GM23248 (cell line): ENCODE results near the gene PLCH1. TPM values are rescaled to one million over a fixed set of nuclear protein-coding genes. Genes with fewer than 3 reads are reported as not detected.

Source experiments
- DNase-seq: peaks from one replicate; pipeline ENCODE4 v3.0.0-alpha.2; 2015
- H2AFZ ChIP-seq: fragments of 200-600 bp; sonication (generic); 2 replicates; pipeline ENCODE4 v1.6.1; 2016; ENCODE audit warnings: antibody characterized with exemption
- H3F3A ChIP-seq: fragments of 200-600 bp; sonication (generic); 2 replicates; pipeline ENCODE4 v1.6.1; 2016; ENCODE audit warnings: mild to moderate bottlenecking, antibody characterized with exemption, mixed run types; ENCODE audit not compliant: insufficient read depth
- H3K27ac ChIP-seq: fragments of 200-600 bp; sonication (generic); 2 replicates; pipeline ENCODE4 v1.5.1; 2016; ENCODE audit warnings: mild to moderate bottlenecking
- H3K27me3 ChIP-seq: fragments of 200-600 bp; sonication (generic); replicated peaks from 2 replicates; pipeline ENCODE4 v1.6.1; 2016; ENCODE audit warnings: mild to moderate bottlenecking; ENCODE audit not compliant: insufficient read depth
- H3K36me3 ChIP-seq: fragments of 200-600 bp; sonication (generic); 2 replicates; pipeline ENCODE4 v1.6.1; 2016; ENCODE audit warnings: low read depth, mild to moderate bottlenecking
- H3K4me1 ChIP-seq: fragments of 200-600 bp; sonication (generic); 2 replicates; pipeline ENCODE4 v1.6.1; 2016; ENCODE audit warnings: mild to moderate bottlenecking; ENCODE audit not compliant: insufficient read depth
- H3K4me2 ChIP-seq: fragments of 200-600 bp; sonication (generic); one replicate; pipeline ENCODE4 v1.6.1; 2016; ENCODE audit warnings: mild to moderate bottlenecking; ENCODE audit not compliant: unreplicated experiment
- H3K4me3 ChIP-seq: fragments of 200-600 bp; sonication (generic); 2 replicates; pipeline ENCODE4 v1.5.1; 2016; ENCODE audit warnings: mild to moderate bottlenecking
- H3K79me2 ChIP-seq: fragments of 200-600 bp; sonication (generic); 2 replicates; pipeline ENCODE4 v1.6.1; 2016; ENCODE audit warnings: mild to moderate bottlenecking; ENCODE audit not compliant: insufficient read depth
- H3K9ac ChIP-seq: fragments of 200-600 bp; sonication (generic); 2 replicates; pipeline ENCODE4 v1.6.1; 2016; ENCODE audit warnings: mild to moderate bottlenecking
- H3K9me2 ChIP-seq: fragments of 200-600 bp; sonication (generic); 2 replicates; pipeline ENCODE4 v1.6.1; 2016; ENCODE audit warnings: mixed run types, mild to moderate bottlenecking, moderate library complexity; ENCODE audit not compliant: insufficient read depth
- H3K9me3 ChIP-seq: fragments of 200-600 bp; sonication (generic); one replicate; pipeline ENCODE4 v1.6.1; 2017; ENCODE audit warnings: low read depth
- H4K20me1 ChIP-seq: fragments of 200-600 bp; sonication (generic); 2 replicates; pipeline ENCODE4 v1.6.0; 2016; ENCODE audit not compliant: insufficient read depth
- EZH2 ChIP-seq: fragments of 200-600 bp; sonication (generic); IDR thresholded peaks from 2 replicates; pipeline ENCODE4 v1.6.1; 2018; ENCODE audit warnings: antibody characterized with exemption, mild to moderate bottlenecking; ENCODE audit not compliant: insufficient read depth, poor library complexity, severe bottlenecking
- EZH2phosphoT487 ChIP-seq: fragments of 200-600 bp; sonication (generic); IDR thresholded peaks from 2 replicates; pipeline ENCODE4 v1.6.1; 2018; ENCODE audit warnings: antibody characterized with exemption, moderate library complexity, mild to moderate bottlenecking, low read depth; ENCODE audit not compliant: insufficient read depth
- WGBS, 2 experiments: methylation state at CpG; one replicate each; pipeline ENCODE4 v1.1.6; 2015 to 2017; ENCODE audit warnings: low lambda C conversion rate in 2 of 2, low coverage in 1 of 2; ENCODE audit errors: missing lambda C conversion rate in 2 of 2; 5-methylcytosine and 5-hydroxymethylcytosine counted together
- in situ Hi-C: fragments of 300-500 bp; cut with MboI; formaldehyde crosslinking; loops from 2 replicates; pipeline ENCODE4 v1.15.0; 2020
- polyA plus RNA-seq: library from polyadenylated mRNA; unstranded; fragments of >200 nt; fragmentation: Nextera tagmentation; extraction: Ambion mirVana; gene quantifications from 2 replicates; pipeline ENCODE4 v1.2.1, GENCODE V29; 2016
- total RNA-seq: library from RNA; depleted of rRNA; stranded (reverse); fragments of >200 nt; shearing (Covaris generic); gene quantifications from 2 replicates; pipeline ENCODE4 v1.2.3, GENCODE V29; 2014

The PLCH1 gene
- total and polyA plus RNA-seq, 2 experiments from 2014 or later: not detected

DNA sequence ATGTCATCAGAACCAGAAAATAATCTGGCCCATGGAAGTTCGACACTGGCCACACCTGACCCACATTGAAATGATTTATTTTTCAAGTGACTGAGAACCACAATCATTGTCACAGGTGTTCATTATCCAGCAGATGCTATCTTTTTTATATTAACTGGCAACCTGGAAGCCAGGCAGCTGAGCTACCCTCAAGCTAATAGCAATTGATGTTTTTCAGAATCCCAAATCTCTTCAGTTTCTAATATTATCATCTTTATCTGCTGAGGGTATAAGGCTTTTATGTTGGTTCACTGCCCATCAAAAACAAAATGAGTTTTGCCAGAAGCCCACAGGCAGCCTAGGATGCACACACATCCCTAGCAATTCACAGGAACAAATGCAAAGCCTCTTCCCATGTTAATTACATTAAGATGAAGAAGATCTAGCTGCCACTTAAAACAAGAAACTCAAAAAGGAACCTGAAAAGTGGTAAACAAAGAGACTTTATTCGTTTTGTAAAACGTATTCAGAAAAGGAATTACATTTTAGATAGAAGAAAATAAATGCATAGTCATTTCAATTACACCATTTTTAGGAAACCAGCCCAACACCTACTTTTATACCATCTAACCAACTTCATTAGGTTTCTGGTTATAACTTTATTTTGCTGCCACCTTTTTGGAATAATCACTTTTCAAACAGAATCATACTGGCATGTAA is 410.5 kb downstream of the PLCH1 start:
- Histone ChIP-seq H3K9ac (no peak overlapping the region), H3K9me3 (no peaks in the 10 kb centered on the region), H3K4me2 (no peak overlapping the region), H3K79me2 (no peaks in the 10 kb centered on the region), H3K36me3 (no peaks in the 10 kb centered on the region), H3K9me2 (no peaks in the 10 kb centered on the region), H3K27me3 (no peaks in the 10 kb centered on the region), H4K20me1 (no peaks in the 10 kb centered on the region), H3F3A (no peaks in the 10 kb centered on the region), H3K27ac (no peak overlapping the region), H3K4me1 (no peaks in the 10 kb centered on the region), H3K4me3 (no peak overlapping the region), H2AFZ (no peak overlapping the region)
- WGBS, 2 experiments: 39 to 48% methylated on average over 3 of the region's 3 CpGs
- no peak for DNase-seq
- in situ Hi-C loops: no loop called here
- TF ChIP-seq EZH2phosphoT487 (no peak), EZH2 (no peak)

DNA sequence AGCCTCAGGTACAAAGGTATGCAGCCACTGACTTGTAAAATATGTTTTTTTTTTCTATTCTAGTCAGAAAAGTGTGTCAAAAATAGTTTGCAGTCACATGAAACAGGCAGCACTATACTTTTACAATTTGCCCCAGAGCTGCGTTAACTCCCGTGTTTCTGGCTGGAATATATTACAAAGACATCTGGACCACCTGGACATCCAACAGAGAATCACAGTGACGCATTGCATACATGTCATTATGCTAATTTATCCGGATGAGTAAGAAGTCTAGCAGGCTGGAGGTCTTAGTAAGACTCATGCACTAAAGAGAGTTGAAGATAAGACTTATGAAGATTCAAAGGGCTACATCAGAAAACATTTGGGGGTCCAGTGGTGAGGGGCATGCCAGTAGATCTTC is 412.2 kb downstream of the PLCH1 start:
- H3K79me2 ChIP-seq: no peaks in the 10 kb centered on the region
- no peak overlapping the region for H3K9ac ChIP-seq
- no peak for DNase-seq
- no peaks in the 10 kb centered on the region for H3K9me3 ChIP-seq
- H4K20me1 ChIP-seq: no peaks in the 10 kb centered on the region
- H3K27me3 ChIP-seq: no peaks in the 10 kb centered on the region
- no peak overlapping the region for H3K4me2 ChIP-seq
- in situ Hi-C loops: no loop called here
- no peaks in the 10 kb centered on the region for H3K4me1 ChIP-seq
- H3F3A ChIP-seq: no peaks in the 10 kb centered on the region
- TF ChIP-seq EZH2phosphoT487 (no peak), EZH2 (no peak)
- H3K27ac ChIP-seq: no peak overlapping the region
- H3K36me3 ChIP-seq: no peaks in the 10 kb centered on the region
- WGBS, 2 experiments: 88 to 89% methylated on average over 4 of the region's 4 CpGs
- H3K4me3 ChIP-seq: no peak overlapping the region
- no peaks in the 10 kb centered on the region for H3K9me2 ChIP-seq
- H2AFZ ChIP-seq: no peak overlapping the region

DNA sequence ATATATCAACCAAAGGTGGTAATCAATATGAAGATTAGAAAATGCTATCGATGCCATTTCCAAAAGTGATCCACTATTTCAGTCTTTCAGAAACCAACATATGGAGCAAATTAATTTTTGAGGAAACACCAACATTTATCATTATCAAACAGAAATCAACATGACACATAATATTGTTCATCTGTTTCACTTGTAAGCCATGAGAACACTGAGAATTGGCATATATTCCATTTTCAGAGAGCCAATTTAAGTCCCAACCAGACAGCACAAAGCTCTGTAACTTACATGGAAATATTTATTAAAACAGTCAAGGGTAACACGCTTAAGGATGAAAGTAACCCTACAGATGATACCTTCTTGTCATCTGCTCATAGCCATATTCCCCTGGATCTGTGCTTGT is 413.8 kb downstream of the PLCH1 start:
- Histone ChIP-seq H3K9me3 (no peaks in the 10 kb centered on the region), H3K27ac (no peak overlapping the region), H3K4me1 (no peaks in the 10 kb centered on the region), H3K4me2 (no peak overlapping the region), H3K4me3 (no peak overlapping the region), H2AFZ (no peak overlapping the region), H3K9ac (no peak overlapping the region), H3K27me3 (no peaks in the 10 kb centered on the region), H3K36me3 (no peaks in the 10 kb centered on the region), H3F3A (no peaks in the 10 kb centered on the region), H3K9me2 (no peaks in the 10 kb centered on the region), H3K79me2 (no peaks in the 10 kb centered on the region), H4K20me1 (no peaks in the 10 kb centered on the region)
- in situ Hi-C loops: no loop called here
- TF ChIP-seq EZH2phosphoT487: no peak
- no peak for TF ChIP-seq EZH2
- 31 to 32% methylated on average over 2 of the region's 2 CpGs for WGBS, 2 experiments
- DNase-seq: no peak

DNA sequence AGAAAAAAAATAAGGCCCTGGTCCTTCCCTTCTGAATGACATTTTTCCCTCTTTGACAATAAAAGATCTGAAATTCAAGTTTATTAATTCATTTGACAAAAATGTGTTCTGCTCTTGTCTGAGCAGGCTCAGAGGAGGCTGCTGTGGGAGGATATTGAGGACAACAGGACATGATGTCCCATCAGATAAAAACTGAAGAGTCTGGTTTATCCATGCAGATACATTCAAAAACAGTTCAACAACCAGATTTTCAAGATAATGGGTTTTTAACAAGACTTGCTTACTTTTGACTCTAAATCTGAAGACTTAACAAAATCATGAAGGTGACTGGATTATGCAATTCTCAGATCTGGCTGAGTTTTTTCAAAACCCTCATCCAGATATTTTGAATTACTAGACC is 414.5 kb downstream of the PLCH1 start:
- DNase-seq: no peak
- no peaks in the 10 kb centered on the region for H3K9me3 ChIP-seq
- no peaks in the 10 kb centered on the region for H4K20me1 ChIP-seq
- H2AFZ ChIP-seq: no peak overlapping the region
- no peaks in the 10 kb centered on the region for H3K4me1 ChIP-seq
- no peak overlapping the region for H3K27ac ChIP-seq
- H3K36me3 ChIP-seq: no peaks in the 10 kb centered on the region
- no peaks in the 10 kb centered on the region for H3K79me2 ChIP-seq
- no peak overlapping the region for H3K9ac ChIP-seq
- H3K4me3 ChIP-seq: no peak overlapping the region
- H3K27me3 ChIP-seq: no peaks in the 10 kb centered on the region
- TF ChIP-seq EZH2: no peak
- TF ChIP-seq EZH2phosphoT487: no peak
- in situ Hi-C loops: no loop called here
- H3K4me2 ChIP-seq: no peak overlapping the region
- no peaks in the 10 kb centered on the region for H3F3A ChIP-seq
- H3K9me2 ChIP-seq: no peaks in the 10 kb centered on the region

DNA sequence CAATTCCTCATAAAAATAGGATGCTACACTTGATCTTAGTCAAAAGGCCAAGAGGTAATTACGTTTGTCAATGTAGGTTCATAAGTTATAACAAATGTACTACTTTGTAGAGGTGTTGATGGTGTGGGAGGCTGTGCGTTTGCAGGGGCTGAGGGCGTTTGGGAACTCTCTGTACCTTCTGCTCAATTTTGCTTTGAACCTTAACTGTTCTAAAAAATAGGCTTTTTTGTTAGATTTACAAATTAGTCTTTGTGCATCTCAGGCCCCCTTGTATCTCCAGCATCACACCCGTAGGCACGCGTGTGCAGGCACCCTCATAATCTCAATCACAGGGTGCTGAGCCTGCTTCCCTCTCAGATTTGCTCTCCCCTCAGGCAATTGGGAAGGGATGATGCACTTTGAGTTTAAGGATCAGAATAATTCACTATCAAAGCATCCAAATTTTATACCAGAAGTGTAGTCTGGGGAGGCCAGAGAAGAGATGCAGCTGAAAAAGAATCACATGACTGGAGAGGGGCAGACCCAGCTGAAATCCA is 415.3 kb downstream of the PLCH1 start:
- H3K36me3 ChIP-seq: no peaks in the 10 kb centered on the region
- no peaks in the 10 kb centered on the region for H3K27me3 ChIP-seq
- no peak overlapping the region for H3K27ac ChIP-seq
- no peaks in the 10 kb centered on the region for H3K9me3 ChIP-seq
- no peak for DNase-seq
- 78 to 86% methylated on average over 6 of the region's 6 CpGs for WGBS, 2 experiments
- in situ Hi-C loops: loop anchor here (10.0 kb wide), 2 partner anchors 375 to 565 kb away; no protein-coding TSS in a partner anchor
- no peak overlapping the region for H3K4me2 ChIP-seq
- no peaks in the 10 kb centered on the region for H3K9me2 ChIP-seq
- no peak overlapping the region for H3K9ac ChIP-seq
- no peak for TF ChIP-seq EZH2
- no peak for TF ChIP-seq EZH2phosphoT487
- H3K4me1 ChIP-seq: no peaks in the 10 kb centered on the region
- H3K79me2 ChIP-seq: no peaks in the 10 kb centered on the region
- no peak overlapping the region for H3K4me3 ChIP-seq
- no peak overlapping the region for H2AFZ ChIP-seq
- H4K20me1 ChIP-seq: no peaks in the 10 kb centered on the region
- no peaks in the 10 kb centered on the region for H3F3A ChIP-seq
